ENCODE measurements around the gene RNU5B-1.

GRCh38 chr15:65334586-65335231 is 30.2 kb downstream of the RNU5B-1 start:
- TF ChIP-seq CTCF (IDR thresholded peaks at IDR 0.05; ENCODE audit: insufficient read depth, low read length, poor library complexity, severe bottlenecking) (no peak), EZH2phosphoT487 (conservative IDR thresholded peaks at IDR 0.05; ENCODE audit: low read length) (no peak)

All from SU-DHL-6 (cell line).